ENCODE data around the gene CHD9. TPM values are rescaled to one million over a fixed set of nuclear protein-coding genes. Genes with fewer than 3 reads are reported as not detected.
A peak's percentile ranks its signal among the peaks of the same experiment; 100 is the strongest.

The CHD9 gene
- total RNA-seq, 3 donors from 2014 or later (not counting 1 experiment from before 2014, with no cell fraction given) = 81.4 to 85.2 (median 81.9) TPM

GRCh38 chr16:53098526-53099317 lies 43.9 kb downstream of the CHD9 start:
- peak overlapping the region; percentile 72 for H3K27ac ChIP-seq (ENCODE audit: low read length)
- H3K9me3 Mint-ChIP-seq = no peaks in the 10 kb centered on the region
- H3K4me1 ChIP-seq (ENCODE audit: control insufficient read depth, insufficient read depth, low read length) = peaks cover 43% of the 10 kb centered on the region
- ATAC-seq (peak; percentile 74 to 83 (median 76)), DNase-seq (peak; percentile 54 to 72)
- no peak for TF ChIP-seq CTCF (IDR thresholded peaks at IDR 0.05)
- peak overlapping the region; percentile 86 for H3K4me3 Mint-ChIP-seq
- H3K4me3 ChIP-seq (ENCODE audit: low read length) = peak overlapping the region; percentile 29
- peaks cover 23 to 43% of the 10 kb centered on the region in 2 donors for H3K4me1 Mint-ChIP-seq
- H3K27ac Mint-ChIP-seq = peak overlapping the region; percentile 84 to 96
- no peaks in the 10 kb centered on the region for H3K36me3 Mint-ChIP-seq
- H3K36me3 ChIP-seq (ENCODE audit: control insufficient read depth, insufficient read depth, low read length) = no peaks in the 10 kb centered on the region
- H3K27me3 ChIP-seq (ENCODE audit: control insufficient read depth, insufficient read depth, low read length) = no peaks in the 10 kb centered on the region
- intact Hi-C loops (cut with micrococcal nuclease) = loop anchor here (1.0 to 10.0 kb wide), 4 partner anchors 30 to 356 kb away; no protein-coding TSS in a partner anchor
- no peaks in the 10 kb centered on the region for H3K27me3 Mint-ChIP-seq (ENCODE audit: low read depth in 2 of 2)
- 14% methylated on average over 16 of the region's 16 CpGs for WGBS (ENCODE audit: insufficient coverage)
- no peaks in the 10 kb centered on the region for H3K9me3 ChIP-seq (ENCODE audit: control insufficient read depth, insufficient read depth, low read length)

- no peak for TF ChIP-seq CTCF (IDR thresholded peaks at IDR 0.05)
- no peaks in the 10 kb centered on the region for H3K9me3 Mint-ChIP-seq
- peak overlapping the region; percentile 86 for H3K4me3 Mint-ChIP-seq
- Histone ChIP-seq H3K4me1 (ENCODE audit: control insufficient read depth, insufficient read depth, low read length) (peaks cover 35% of the 10 kb centered on the region), H3K36me3 (ENCODE audit: control insufficient read depth, insufficient read depth, low read length) (no peaks in the 10 kb centered on the region), H3K27ac (ENCODE audit: low read length) (peak overlapping the region; percentile 72), H3K4me3 (ENCODE audit: low read length) (peak overlapping the region; percentile 29), H3K27me3 (ENCODE audit: control insufficient read depth, insufficient read depth, low read length) (no peaks in the 10 kb centered on the region), H3K9me3 (ENCODE audit: control insufficient read depth, insufficient read depth, low read length) (no peaks in the 10 kb centered on the region)
- ATAC-seq = peak; percentile 60 to 79 (median 79)
- H3K27me3 Mint-ChIP-seq (ENCODE audit: low read depth in 2 of 2) = no peaks in the 10 kb centered on the region
- H3K4me1 Mint-ChIP-seq = peaks cover 16 to 35% of the 10 kb centered on the region in 2 donors
- H3K36me3 Mint-ChIP-seq = no peaks in the 10 kb centered on the region
- peak overlapping the region; percentile 84 to 96 for H3K27ac Mint-ChIP-seq
- intact Hi-C loops (cut with micrococcal nuclease) = loop anchor here (1.0 to 10.0 kb wide), 4 partner anchors 31 to 355 kb away; no protein-coding TSS in a partner anchor
- WGBS (ENCODE audit: insufficient coverage) = 1% methylated on average over 26 of the region's 26 CpGs
- peak; percentile 39 to 75 for DNase-seq
Measured at GRCh38 chr16:53099318-53100130, 44.7 kb downstream of the CHD9 start.

- H3K27me3 Mint-ChIP-seq (ENCODE audit: low read depth in 2 of 2) = no peaks in the 10 kb centered on the region
- H3K4me3 Mint-ChIP-seq = peak overlapping the region; percentile 86
- peak overlapping the region in 1 of 2 donors; percentile 96 for H3K27ac Mint-ChIP-seq
- peaks cover 31% of the 10 kb centered on the region for H3K4me1 ChIP-seq (ENCODE audit: control insufficient read depth, insufficient read depth, low read length)
- H3K27ac ChIP-seq (ENCODE audit: low read length) = peak overlapping the region; percentile 72
- 76% methylated on average over 5 of the region's 9 CpGs for WGBS (ENCODE audit: insufficient coverage)
- H3K9me3 Mint-ChIP-seq = no peaks in the 10 kb centered on the region
- DNase-seq (no peak), ATAC-seq (no peak)
- H3K27me3 ChIP-seq (ENCODE audit: control insufficient read depth, insufficient read depth, low read length) = no peaks in the 10 kb centered on the region
- no peaks in the 10 kb centered on the region for H3K36me3 ChIP-seq (ENCODE audit: control insufficient read depth, insufficient read depth, low read length)
- intact Hi-C loops (cut with micrococcal nuclease) = no loop called here
- no peak for TF ChIP-seq CTCF (IDR thresholded peaks at IDR 0.05)
- H3K36me3 Mint-ChIP-seq = no peaks in the 10 kb centered on the region
- no peaks in the 10 kb centered on the region for H3K9me3 ChIP-seq (ENCODE audit: control insufficient read depth, insufficient read depth, low read length)
- H3K4me1 Mint-ChIP-seq = peaks cover 16 to 30% of the 10 kb centered on the region in 2 donors
- H3K4me3 ChIP-seq (ENCODE audit: low read length) = peak overlapping the region; percentile 29
Measured at GRCh38 chr16:53100131-53100748, 45.4 kb downstream of the CHD9 start.
